T-helper 1 cell treated with Interleukin-12 subunit alpha and Interleukin-12 subunit beta and Interleukin-4 antibody, amounts not matched to agents 30 μg/mL and 1 μg/mL, for 36 hours (primary cell): Measurements from ENCODE around the gene C13orf46.

ENCODE experiments used
- H3K27ac Mint-ChIP-seq: one replicate; pipeline ENCODE4 v1.8.0; 2021; ENCODE audit warnings: mild to moderate bottlenecking, mixed read lengths
- H3K27me3 Mint-ChIP-seq: one replicate; pipeline ENCODE4 v1.8.0; 2021; ENCODE audit warnings: low read depth, mixed read lengths
- H3K36me3 Mint-ChIP-seq: one replicate; pipeline ENCODE4 v1.8.0; 2021; ENCODE audit warnings: low read depth, mixed read lengths
- H3K4me1 Mint-ChIP-seq: one replicate; pipeline ENCODE4 v1.8.0; 2021; ENCODE audit warnings: low read depth, mixed read lengths
- H3K4me3 Mint-ChIP-seq: one replicate; pipeline ENCODE4 v1.8.0; 2021; ENCODE audit warnings: mild to moderate bottlenecking, moderate library complexity, mixed read lengths
- H3K9me3 Mint-ChIP-seq: one replicate; pipeline ENCODE4 v1.8.0; 2021; ENCODE audit warnings: mixed read lengths

Gene C13orf46

DNA sequence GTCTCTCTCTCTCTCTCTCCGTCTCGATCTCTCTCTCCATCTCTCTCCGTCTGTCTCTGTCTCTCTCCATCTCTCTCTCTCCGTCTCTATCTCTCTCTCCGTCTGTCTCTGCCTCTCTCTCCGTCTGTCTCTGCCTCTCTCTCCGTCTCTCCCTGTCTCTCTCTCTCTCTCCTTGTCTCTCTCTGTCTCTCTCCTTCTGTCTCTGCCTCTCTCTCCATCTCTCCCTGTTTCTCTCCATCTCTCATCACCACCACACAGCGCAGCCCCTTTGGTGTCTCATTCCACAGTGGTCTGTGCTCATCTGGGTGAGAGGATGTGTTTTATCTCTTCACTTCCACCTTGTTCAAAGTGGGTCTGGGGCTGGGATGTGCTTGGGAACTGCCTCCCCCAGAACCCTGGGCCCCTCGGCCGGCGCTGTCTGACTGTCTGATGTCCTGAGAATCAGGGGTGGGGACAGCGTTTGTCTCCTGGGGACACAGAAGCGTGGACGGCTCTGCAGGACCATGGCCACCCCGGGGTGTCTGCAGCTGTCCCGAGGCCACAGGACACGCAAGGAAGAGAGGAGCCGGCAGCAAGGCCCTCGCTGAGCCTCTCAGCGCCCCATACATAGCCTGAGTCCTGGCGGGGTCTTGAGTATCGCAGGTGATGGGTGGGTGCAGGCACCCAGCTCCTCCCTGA, 40.2 kb upstream of the C13orf46 start:
- Mint-ChIP-seq H3K27me3 (no peaks in the 10 kb centered on the region), H3K9me3 (no peaks in the 10 kb centered on the region), H3K27ac (no peak overlapping the region), H3K4me3 (no peak overlapping the region), H3K4me1 (peaks cover 6% of the 10 kb centered on the region), H3K36me3 (peaks cover 25% of the 10 kb centered on the region)

- H3K36me3 Mint-ChIP-seq: peaks cover 22% of the 10 kb centered on the region
- no peaks in the 10 kb centered on the region for H3K27me3 Mint-ChIP-seq
- H3K4me1 Mint-ChIP-seq: peaks cover 6% of the 10 kb centered on the region
- H3K4me3 Mint-ChIP-seq: no peak overlapping the region
- no peak overlapping the region for H3K27ac Mint-ChIP-seq
- no peaks in the 10 kb centered on the region for H3K9me3 Mint-ChIP-seq
These were observed 39.5 kb upstream of the C13orf46 start for GRCh38 chr13:114013336-114013735.

DNA sequence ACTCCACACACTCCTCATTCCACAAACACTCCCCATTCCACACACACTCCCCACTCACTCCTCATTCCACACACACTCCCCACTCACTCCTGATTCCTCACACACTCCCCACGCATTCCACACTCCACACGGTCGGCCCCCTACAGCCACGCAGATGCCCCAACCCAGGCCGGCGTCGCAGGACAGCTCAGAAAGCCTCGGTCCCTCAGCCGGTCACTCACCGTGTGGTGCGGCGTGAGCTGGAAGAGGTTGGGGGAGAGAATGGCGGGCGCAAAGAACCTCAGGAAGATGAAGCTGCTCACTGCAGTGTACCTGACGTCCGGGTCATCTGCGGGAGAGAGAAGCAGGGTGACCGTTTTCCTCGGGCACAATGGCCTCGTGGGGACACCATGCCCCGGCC, 39.0 kb upstream of the C13orf46 start:
- Mint-ChIP-seq H3K27me3 (no peaks in the 10 kb centered on the region), H3K9me3 (no peaks in the 10 kb centered on the region), H3K36me3 (peaks cover 22% of the 10 kb centered on the region), H3K27ac (no peak overlapping the region), H3K4me1 (peaks cover 6% of the 10 kb centered on the region), H3K4me3 (no peak overlapping the region)

DNA sequence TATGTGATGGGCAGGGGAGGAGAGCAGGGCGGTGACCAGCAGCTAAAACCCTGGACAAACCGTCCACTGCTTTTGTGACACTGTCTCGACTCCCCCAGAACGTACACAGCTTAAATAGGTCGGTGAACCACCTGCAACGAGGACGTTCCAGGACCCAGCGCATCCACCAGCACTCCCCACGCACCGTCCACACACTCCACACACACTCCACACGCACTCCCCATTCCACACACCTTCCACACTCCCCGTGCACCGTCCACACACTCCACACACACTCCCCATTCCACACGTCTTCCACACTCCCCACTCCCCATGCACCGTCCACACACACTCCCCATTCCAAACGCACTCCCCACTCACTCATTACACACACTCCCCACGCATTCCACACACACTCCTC, 38.3 kb upstream of the C13orf46 start:
- H3K4me3 Mint-ChIP-seq: no peak overlapping the region
- peaks cover 22% of the 10 kb centered on the region for H3K36me3 Mint-ChIP-seq
- no peak overlapping the region for H3K27ac Mint-ChIP-seq
- no peaks in the 10 kb centered on the region for H3K27me3 Mint-ChIP-seq
- H3K9me3 Mint-ChIP-seq: no peaks in the 10 kb centered on the region
- peaks cover 6% of the 10 kb centered on the region for H3K4me1 Mint-ChIP-seq

DNA sequence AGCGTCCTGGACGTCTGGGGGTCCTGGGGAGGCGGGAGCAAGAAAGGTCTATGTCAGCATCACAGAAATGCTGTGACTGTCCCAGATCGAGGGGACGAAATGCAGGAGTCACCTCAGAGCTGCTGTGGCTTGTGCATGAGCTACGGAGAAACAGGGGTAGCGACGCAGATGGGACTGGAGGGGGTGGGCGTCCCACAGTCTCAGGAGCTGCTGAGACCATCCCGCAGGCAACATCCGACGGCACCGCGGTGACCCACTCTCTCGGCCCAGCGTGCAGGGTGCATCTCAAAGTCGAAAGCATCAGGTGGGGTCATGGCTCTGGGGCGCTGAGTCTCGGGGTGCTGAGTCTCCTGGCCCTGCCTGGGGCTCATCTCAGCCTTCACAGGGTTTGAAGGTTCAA, 37.4 kb upstream of the C13orf46 start:
- Mint-ChIP-seq H3K4me3 (no peak overlapping the region), H3K4me1 (peaks cover 6% of the 10 kb centered on the region), H3K36me3 (peaks cover 16% of the 10 kb centered on the region), H3K9me3 (no peaks in the 10 kb centered on the region), H3K27ac (no peak overlapping the region), H3K27me3 (no peaks in the 10 kb centered on the region)

DNA sequence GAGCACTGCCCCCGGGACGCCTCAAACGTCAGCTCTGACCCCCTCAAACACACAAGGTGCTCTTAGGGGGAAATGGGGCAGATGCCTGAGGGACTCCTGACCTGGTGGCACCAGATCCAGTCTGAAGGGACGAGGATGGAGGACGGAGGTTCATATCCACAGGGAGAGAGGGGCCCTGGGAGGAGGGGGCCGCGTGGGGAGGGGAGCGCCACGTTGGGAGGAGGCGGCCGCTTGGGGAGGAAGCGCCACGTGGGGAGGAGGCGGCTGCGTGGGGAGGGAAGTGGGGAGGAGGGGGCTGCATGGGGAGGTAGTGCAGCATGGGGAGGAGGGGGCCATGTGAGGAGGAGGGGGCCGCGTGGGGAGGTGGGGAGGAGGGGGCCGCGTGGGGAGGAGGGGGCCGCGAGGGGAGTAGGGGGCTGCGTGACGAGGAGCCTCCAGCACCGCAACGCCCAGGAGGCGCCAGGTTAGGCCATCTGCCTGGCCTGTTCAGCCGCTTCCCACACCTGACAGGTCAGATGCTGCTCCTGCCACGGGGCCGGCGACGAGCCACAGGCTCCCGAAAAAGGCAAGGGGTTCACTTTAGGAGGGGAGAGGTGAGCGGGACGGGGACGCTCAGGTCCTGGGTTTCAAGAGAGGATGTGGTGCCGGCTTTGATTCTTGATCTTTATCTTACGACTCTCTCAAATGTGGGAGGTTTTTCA, 36.7 kb upstream of the C13orf46 start:
- no peaks in the 10 kb centered on the region for H3K27me3 Mint-ChIP-seq
- H3K36me3 Mint-ChIP-seq: peaks cover 12% of the 10 kb centered on the region
- peaks cover 6% of the 10 kb centered on the region for H3K4me1 Mint-ChIP-seq
- H3K4me3 Mint-ChIP-seq: no peak overlapping the region
- H3K9me3 Mint-ChIP-seq: no peaks in the 10 kb centered on the region
- no peak overlapping the region for H3K27ac Mint-ChIP-seq

GRCh38 chr13:114009590-114010400, 35.9 kb upstream of the C13orf46 start:
- Mint-ChIP-seq H3K27me3 (no peaks in the 10 kb centered on the region), H3K27ac (no peak overlapping the region), H3K36me3 (peaks cover 13% of the 10 kb centered on the region), H3K9me3 (no peaks in the 10 kb centered on the region), H3K4me1 (peaks cover 6% of the 10 kb centered on the region), H3K4me3 (no peak overlapping the region)

GRCh38 chr13:114008964-114009589, 35.2 kb upstream of the C13orf46 start:
- peaks cover 18% of the 10 kb centered on the region for H3K36me3 Mint-ChIP-seq
- H3K4me3 Mint-ChIP-seq: no peak overlapping the region
- no peaks in the 10 kb centered on the region for H3K9me3 Mint-ChIP-seq
- no peaks in the 10 kb centered on the region for H3K27me3 Mint-ChIP-seq
- no peak overlapping the region for H3K27ac Mint-ChIP-seq
- peaks cover 6% of the 10 kb centered on the region for H3K4me1 Mint-ChIP-seq

GRCh38 chr13:114007566-114007965, 33.7 kb upstream of the C13orf46 start:
- H3K9me3 Mint-ChIP-seq: no peaks in the 10 kb centered on the region
- H3K36me3 Mint-ChIP-seq: peaks cover 20% of the 10 kb centered on the region
- H3K4me1 Mint-ChIP-seq: peaks cover 6% of the 10 kb centered on the region
- no peak overlapping the region for H3K27ac Mint-ChIP-seq
- no peak overlapping the region for H3K4me3 Mint-ChIP-seq
- H3K27me3 Mint-ChIP-seq: no peaks in the 10 kb centered on the region

- Mint-ChIP-seq H3K36me3 (peaks cover 14% of the 10 kb centered on the region), H3K4me1 (no peaks in the 10 kb centered on the region), H3K27me3 (no peaks in the 10 kb centered on the region), H3K4me3 (no peak overlapping the region), H3K27ac (no peak overlapping the region), H3K9me3 (no peaks in the 10 kb centered on the region)
These were observed 31.4 kb upstream of the C13orf46 start for GRCh38 chr13:114005206-114005724.

DNA sequence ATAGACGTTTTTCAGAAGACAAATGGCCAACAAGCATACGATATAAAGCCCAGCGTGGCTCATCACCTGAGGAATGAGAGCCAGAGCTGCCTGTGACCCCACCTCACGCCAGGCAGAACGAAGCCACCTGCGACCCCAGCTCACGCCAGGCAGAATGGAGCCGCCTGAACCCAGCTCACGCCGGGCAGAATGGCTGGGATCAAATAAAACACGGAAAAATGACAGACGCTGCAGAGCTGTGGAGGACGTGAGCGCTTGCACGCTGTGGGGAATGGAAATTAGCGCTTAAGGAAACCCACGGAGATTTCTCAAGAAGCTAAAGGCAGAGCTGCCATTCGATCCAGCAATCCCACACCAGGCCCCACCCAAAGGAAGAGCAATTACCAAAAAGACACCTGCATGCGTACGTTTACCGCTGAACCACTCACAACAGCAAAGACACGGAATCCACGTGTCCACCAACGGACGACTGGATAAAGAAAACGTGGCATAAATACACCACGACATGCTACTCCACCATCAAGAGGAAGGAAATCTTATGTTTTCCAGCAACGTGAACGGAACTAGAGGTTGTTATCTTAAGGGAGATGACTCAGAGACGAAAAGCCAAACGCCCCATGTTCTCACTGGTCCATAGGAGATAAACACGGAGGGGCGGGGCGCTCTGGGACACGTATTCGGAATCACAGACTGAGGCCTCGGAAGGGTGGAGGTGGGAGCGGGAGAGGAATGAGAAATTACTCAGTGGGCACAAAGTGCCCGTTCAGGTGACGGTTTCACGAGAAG, 30.7 kb upstream of the C13orf46 start:
- Mint-ChIP-seq H3K4me1 (no peaks in the 10 kb centered on the region), H3K27me3 (no peaks in the 10 kb centered on the region), H3K9me3 (no peaks in the 10 kb centered on the region), H3K27ac (no peak overlapping the region), H3K36me3 (peaks cover 14% of the 10 kb centered on the region), H3K4me3 (no peak overlapping the region)

- Mint-ChIP-seq H3K4me1 (no peaks in the 10 kb centered on the region), H3K36me3 (peaks cover 17% of the 10 kb centered on the region), H3K9me3 (no peaks in the 10 kb centered on the region), H3K27me3 (no peaks in the 10 kb centered on the region), H3K27ac (no peak overlapping the region), H3K4me3 (no peak overlapping the region)
These were observed 29.0 kb upstream of the C13orf46 start for GRCh38 chr13:114002771-114003321.

GRCh38 chr13:114002009-114002544, 28.2 kb upstream of the C13orf46 start:
- Mint-ChIP-seq H3K36me3 (peaks cover 20% of the 10 kb centered on the region), H3K9me3 (no peaks in the 10 kb centered on the region), H3K4me1 (no peaks in the 10 kb centered on the region), H3K27ac (no peak overlapping the region), H3K4me3 (no peak overlapping the region), H3K27me3 (no peaks in the 10 kb centered on the region)
